ENCODE results near the gene IRS4.

The IRS4 gene

GRCh38 chrX:108736509-108737479 lies at the start of gene IRS4:
Gene IRS4, minus strand, starts transcription at chrX:108736563.
- peak within 1 kb of the TSS; percentile 47 for H3K4me3 ChIP-seq (replicated peaks; ENCODE audit: low read depth, low read length)
- DNase-seq (ENCODE audit: low read depth), result peak; percentile 11
- no peak for TF ChIP-seq CTCF (IDR thresholded peaks at IDR 0.05; ENCODE audit: low read length, missing control alignments)

- H3K4me3 ChIP-seq (replicated peaks; ENCODE audit: low read depth, low read length), result no peak overlapping the region
- DNase-seq (ENCODE audit: low read depth), result no peak
- TF ChIP-seq CTCF (IDR thresholded peaks at IDR 0.05; ENCODE audit: low read length, missing control alignments), result no peak
Measured at GRCh38 chrX:108772549-108772948, 36.2 kb upstream of the IRS4 start.

GRCh38 chrX:108763559-108763958 lies 27.2 kb upstream of the IRS4 start:
- TF ChIP-seq CTCF (IDR thresholded peaks at IDR 0.05; ENCODE audit: low read length, missing control alignments), result no peak
- DNase-seq (ENCODE audit: low read depth), result no peak
- H3K4me3 ChIP-seq (replicated peaks; ENCODE audit: low read depth, low read length), result no peak overlapping the region

GRCh38 chrX:108740299-108740774 lies 4.0 kb upstream of the IRS4 start:
- no peak overlapping the region for H3K4me3 ChIP-seq (replicated peaks; ENCODE audit: low read depth, low read length)
- TF ChIP-seq CTCF (IDR thresholded peaks at IDR 0.05; ENCODE audit: low read length, missing control alignments), result no peak
- no peak for DNase-seq (ENCODE audit: low read depth)

- DNase-seq (ENCODE audit: low read depth), result no peak
- no peak for TF ChIP-seq CTCF (IDR thresholded peaks at IDR 0.05; ENCODE audit: low read length, missing control alignments)
- no peak overlapping the region for H3K4me3 ChIP-seq (replicated peaks; ENCODE audit: low read depth, low read length)
Measured at GRCh38 chrX:108737754-108738153, 1.4 kb upstream of the IRS4 start.

- peak; percentile 3 for DNase-seq (ENCODE audit: low read depth)
- TF ChIP-seq CTCF (IDR thresholded peaks at IDR 0.05; ENCODE audit: low read length, missing control alignments), result no peak
- H3K4me3 ChIP-seq (replicated peaks; ENCODE audit: low read depth, low read length), result peak overlapping the region; percentile 47
Measured at GRCh38 chrX:108735679-108736508, 469 bp downstream of the IRS4 start.

All from fibroblast of pulmonary artery (primary cell).